Prostate gland (tissue), 2 donors: ENCODE results near the gene SLC44A5.

Source experiments
- CTCF ChIP-seq, 4 experiments: fragments of 200-600 bp in 2 of 4; fragments of 450-650 bp in 2 of 4; sonication (generic) in 2 of 4; IDR thresholded peaks; 1 replicate in 3 of 4; 2 replicates in 1 of 4; pipeline ENCODE4 v1.5.1; 2016 to 2019; ENCODE audit warnings: antibody characterized with exemption in 4 of 4, mild to moderate bottlenecking in 2 of 4, moderate library complexity in 2 of 4
- POLR2AphosphoS5 ChIP-seq: sonication (generic); formaldehyde crosslinking; IDR thresholded peaks from one replicate; pipeline ENCODE4 v1.6.1; 2017; ENCODE audit warnings: antibody characterized with exemption

GRCh38 chr1:75542818-75543570 is 67.9 kb downstream of the SLC44A5 start:
- TF ChIP-seq CTCF (IDR thresholded peaks at IDR 0.05) (no peak), POLR2AphosphoS5 (no peak)
